ENCODE data around the gene PASD1. TPM values are rescaled to one million over a fixed set of nuclear protein-coding genes. Genes with fewer than 3 reads are reported as not detected.

Gene PASD1
- total RNA-seq, 6 experiments from 2014 or later = not detected

DNA sequence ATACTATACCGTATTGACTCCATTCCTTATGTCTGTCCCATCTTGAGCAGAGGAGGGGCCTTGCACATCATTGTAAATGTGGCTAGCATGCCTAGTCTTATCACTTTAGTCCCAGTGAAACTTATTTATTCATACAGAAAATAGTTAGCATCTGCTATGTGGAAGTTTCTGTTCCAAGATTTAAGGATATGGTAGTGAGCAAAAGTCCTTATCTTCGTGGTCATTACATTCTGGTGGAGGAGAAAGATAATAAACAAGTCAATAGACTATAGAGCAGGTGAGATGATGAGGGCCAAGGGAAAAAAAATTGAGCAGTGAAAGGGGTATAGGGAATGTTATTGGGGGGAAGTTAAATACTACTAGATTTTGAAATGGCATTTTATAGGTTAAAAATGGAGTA lies 68.3 kb downstream of the PASD1 start:
- H3K36me3 ChIP-seq = no peaks in the 10 kb centered on the region
- H3K27me3 ChIP-seq = no peaks in the 10 kb centered on the region
- TF ChIP-seq POLR2A (IDR thresholded peaks at IDR 0.05) = no peak
- TF ChIP-seq, protein P1, sequence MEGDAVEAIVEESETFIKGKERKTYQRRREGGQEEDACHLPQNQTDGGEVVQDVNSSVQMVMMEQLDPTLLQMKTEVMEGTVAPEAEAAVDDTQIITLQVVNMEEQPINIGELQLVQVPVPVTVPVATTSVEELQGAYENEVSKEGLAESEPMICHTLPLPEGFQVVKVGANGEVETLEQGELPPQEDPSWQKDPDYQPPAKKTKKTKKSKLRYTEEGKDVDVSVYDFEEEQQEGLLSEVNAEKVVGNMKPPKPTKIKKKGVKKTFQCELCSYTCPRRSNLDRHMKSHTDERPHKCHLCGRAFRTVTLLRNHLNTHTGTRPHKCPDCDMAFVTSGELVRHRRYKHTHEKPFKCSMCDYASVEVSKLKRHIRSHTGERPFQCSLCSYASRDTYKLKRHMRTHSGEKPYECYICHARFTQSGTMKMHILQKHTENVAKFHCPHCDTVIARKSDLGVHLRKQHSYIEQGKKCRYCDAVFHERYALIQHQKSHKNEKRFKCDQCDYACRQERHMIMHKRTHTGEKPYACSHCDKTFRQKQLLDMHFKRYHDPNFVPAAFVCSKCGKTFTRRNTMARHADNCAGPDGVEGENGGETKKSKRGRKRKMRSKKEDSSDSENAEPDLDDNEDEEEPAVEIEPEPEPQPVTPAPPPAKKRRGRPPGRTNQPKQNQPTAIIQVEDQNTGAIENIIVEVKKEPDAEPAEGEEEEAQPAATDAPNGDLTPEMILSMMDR (IDR thresholded peaks at IDR 0.05) = no peak
- ATAC-seq (no peak), DNase-seq (no peak)
- no peak overlapping the region for H3K27ac ChIP-seq
- H3K4me3 ChIP-seq = no peak overlapping the region
- intact Hi-C loops (cut with DNase I) = no loop called here
- WGBS (ENCODE audit: insufficient coverage, low coverage, low lambda C conversion rate, missing lambda C conversion rate) = 37% methylated on average over 2 of the region's 2 CpGs
- no peaks in the 10 kb centered on the region for H3K9me3 ChIP-seq
- H3K4me1 ChIP-seq = no peaks in the 10 kb centered on the region

DNA sequence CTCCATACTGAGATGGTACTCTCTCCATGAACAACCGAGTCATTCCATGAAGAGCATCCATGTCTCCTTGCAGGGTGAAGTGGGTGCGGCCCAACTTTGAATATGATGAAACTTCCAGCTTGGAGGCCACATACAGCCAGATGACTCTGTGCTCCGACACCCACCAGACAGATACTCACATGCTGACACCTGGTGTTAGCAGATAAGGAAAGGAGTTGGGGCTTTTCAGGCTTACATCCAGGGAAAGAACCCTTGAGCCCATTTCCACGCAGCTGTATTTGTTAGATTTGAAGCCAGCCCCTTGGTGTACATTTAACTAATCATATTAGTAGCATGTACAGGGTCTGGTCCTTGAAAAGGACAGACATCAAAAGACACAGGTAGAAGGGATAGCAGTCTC lies 69.7 kb downstream of the PASD1 start:
- DNase-seq (no peak), ATAC-seq (no peak)
- Histone ChIP-seq H3K4me1 (no peaks in the 10 kb centered on the region), H3K27ac (no peak overlapping the region), H3K4me3 (no peak overlapping the region), H3K9me3 (no peaks in the 10 kb centered on the region), H3K36me3 (no peaks in the 10 kb centered on the region), H3K27me3 (no peaks in the 10 kb centered on the region)
- intact Hi-C loops (cut with DNase I) = no loop called here
- TF ChIP-seq POLR2A (IDR thresholded peaks at IDR 0.05) = no peak
- TF ChIP-seq, protein P1 (IDR thresholded peaks at IDR 0.05) = no peak
- 39% methylated on average over 4 of the region's 4 CpGs for WGBS (ENCODE audit: insufficient coverage, low coverage, low lambda C conversion rate, missing lambda C conversion rate)

DNA sequence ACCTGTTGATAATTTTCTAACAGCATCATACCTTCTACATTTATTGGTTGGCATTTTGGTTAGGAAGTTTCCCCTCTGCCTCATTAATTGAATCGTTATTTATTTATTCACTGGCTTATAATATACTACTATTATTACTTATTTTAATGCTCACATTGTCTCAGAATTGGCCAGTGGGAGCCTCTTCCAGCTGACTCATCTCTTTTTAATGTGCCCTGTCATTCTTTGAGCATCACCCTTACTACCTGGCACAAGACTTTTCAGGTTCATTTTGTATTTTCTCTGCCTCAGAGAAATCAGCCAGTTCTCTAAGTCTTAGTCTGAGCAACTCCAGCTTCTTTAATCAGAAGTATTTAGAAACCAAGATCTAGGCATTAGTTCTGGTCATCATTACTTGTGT lies 71.5 kb downstream of the PASD1 start:
- H3K9me3 ChIP-seq = no peaks in the 10 kb centered on the region
- TF ChIP-seq, protein P1 (IDR thresholded peaks at IDR 0.05) = no peak
- no peak for TF ChIP-seq POLR2A (IDR thresholded peaks at IDR 0.05)
- H3K27ac ChIP-seq = no peak overlapping the region
- WGBS (ENCODE audit: insufficient coverage, low coverage, low lambda C conversion rate, missing lambda C conversion rate) = 43% methylated on average over 1 of the region's 1 CpG
- intact Hi-C loops (cut with DNase I) = no loop called here
- H3K4me1 ChIP-seq = no peaks in the 10 kb centered on the region
- DNase-seq (no peak), ATAC-seq (no peak)
- no peak overlapping the region for H3K4me3 ChIP-seq
- no peaks in the 10 kb centered on the region for H3K27me3 ChIP-seq
- no peaks in the 10 kb centered on the region for H3K36me3 ChIP-seq

DNA sequence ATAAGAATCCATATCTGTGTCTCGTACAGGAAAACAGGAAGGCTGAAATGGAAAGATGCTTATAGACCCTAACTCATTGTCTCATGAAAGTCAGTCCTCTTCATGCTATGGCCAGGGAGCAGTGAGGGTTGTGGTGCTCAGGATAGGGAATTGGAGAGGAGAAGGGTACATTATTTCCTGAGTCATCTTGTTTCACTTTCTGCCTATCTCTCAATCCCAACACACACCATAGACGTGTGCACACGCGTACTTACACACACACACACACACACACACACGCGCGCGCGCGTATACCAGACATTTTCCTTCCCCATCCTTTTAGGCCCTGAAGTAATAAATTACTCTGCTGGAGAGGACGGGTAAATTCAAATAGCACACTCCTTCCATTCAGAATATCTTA lies 78.1 kb downstream of the PASD1 start:
- TF ChIP-seq, protein P1 (IDR thresholded peaks at IDR 0.05) = no peak
- no peak for TF ChIP-seq POLR2A (IDR thresholded peaks at IDR 0.05)
- Histone ChIP-seq H3K4me1 (no peaks in the 10 kb centered on the region), H3K27ac (no peak overlapping the region), H3K9me3 (no peaks in the 10 kb centered on the region), H3K36me3 (no peaks in the 10 kb centered on the region), H3K27me3 (no peaks in the 10 kb centered on the region), H3K4me3 (no peak overlapping the region)
- no peak for ATAC-seq
- 66% methylated on average over 11 of the region's 11 CpGs for WGBS (ENCODE audit: insufficient coverage, low coverage, low lambda C conversion rate, missing lambda C conversion rate)
- intact Hi-C loops (cut with DNase I) = no loop called here
- no peak for DNase-seq
